Activated CD4-positive, CD25-positive, alpha-beta regulatory T cell treated with anti-CD3 and anti-CD28 coated beads, Interleukin-2, amount 50 U/mL, for 24 hours (primary cell): Measurements from ENCODE around the gene SPDYE3.
"Not testable (repeated sequence)": the region's sequence is repeated elsewhere in the genome, so short reads cannot be mapped to it uniquely, and the experiment has no call there.

Experiments
- ATAC-seq, 2 donors: fragments of 150-1000 bp; cut with Tn5 transposase; one replicate each; pipeline ENCODE4 v1.10.0; 2021; ENCODE audit warnings: mild to moderate bottlenecking in 1 of 2, moderate library complexity in 1 of 2

SPDYE3 gene

GRCh38 chr7:100292162-100292561 is 15.3 kb upstream of the SPDYE3 start:
- not testable (repeated sequence) for ATAC-seq

- ATAC-seq = not testable (repeated sequence)
Measured at GRCh38 chr7:100295269-100295668, 12.2 kb upstream of the SPDYE3 start.

- ATAC-seq = not testable (repeated sequence)
Measured at GRCh38 chr7:100297852-100298631, 9.5 kb upstream of the SPDYE3 start.

- ATAC-seq = not testable (repeated sequence)
Measured at GRCh38 chr7:100298632-100298895, 8.9 kb upstream of the SPDYE3 start.

GRCh38 chr7:100304526-100304925 is 3.0 kb upstream of the SPDYE3 start:
- ATAC-seq = not testable (repeated sequence)

- ATAC-seq = not testable (repeated sequence)
Measured at GRCh38 chr7:100318329-100318728, 10.8 kb downstream of the SPDYE3 start.

GRCh38 chr7:100321648-100322047 is 14.1 kb downstream of the SPDYE3 start:
- not testable (repeated sequence) for ATAC-seq

- ATAC-seq = not testable (repeated sequence)
Measured at GRCh38 chr7:100324194-100324593, 16.7 kb downstream of the SPDYE3 start.

- ATAC-seq = not testable (repeated sequence)
Measured at GRCh38 chr7:100325671-100326070, 18.2 kb downstream of the SPDYE3 start.

GRCh38 chr7:100326914-100327313 is 19.4 kb downstream of the SPDYE3 start:
- ATAC-seq = not testable (repeated sequence)

- peak; percentile 93 for ATAC-seq
Measured at GRCh38 chr7:100335566-100336466, 28.3 kb downstream of the SPDYE3 start.

GRCh38 chr7:100338083-100338696 is 30.7 kb downstream of the SPDYE3 start:
- not testable (repeated sequence) for ATAC-seq

GRCh38 chr7:100341286-100341685 is 33.8 kb downstream of the SPDYE3 start:
- ATAC-seq = not testable (repeated sequence)

GRCh38 chr7:100342765-100343164 is 35.3 kb downstream of the SPDYE3 start:
- ATAC-seq = no peak

- not testable (repeated sequence) for ATAC-seq
Measured at GRCh38 chr7:100344124-100344559, 36.6 kb downstream of the SPDYE3 start.

- ATAC-seq = peak; percentile 89 to 92
Measured at GRCh38 chr7:100344560-100345287, 37.2 kb downstream of the SPDYE3 start.

- peak; percentile 27 to 34 for ATAC-seq
Measured at GRCh38 chr7:100345288-100345672, 37.8 kb downstream of the SPDYE3 start.

GRCh38 chr7:100346921-100347320 is 39.4 kb downstream of the SPDYE3 start:
- no peak for ATAC-seq

- no peak for ATAC-seq
Measured at GRCh38 chr7:100348805-100349204, 41.3 kb downstream of the SPDYE3 start.

GRCh38 chr7:100349757-100350156 is 42.3 kb downstream of the SPDYE3 start:
- no peak for ATAC-seq

GRCh38 chr7:100351657-100352058 is 44.2 kb downstream of the SPDYE3 start:
- no peak for ATAC-seq

GRCh38 chr7:100352230-100352781 is 44.8 kb downstream of the SPDYE3 start:
- ATAC-seq = peak; percentile 62
